Stimulated activated CD8-positive, alpha-beta memory T cell treated with anti-CD3 and anti-CD28 coated beads, Interleukin-7, amount 100 ng/mL, for 24 hours (primary cell): ENCODE results near the gene RNFT2.

ENCODE experiments used
- DNase-seq: peaks from one replicate; pipeline ENCODE4 v3.0.0-alpha.2; 2020; ENCODE audit warnings: low read depth

RNFT2 gene

DNA sequence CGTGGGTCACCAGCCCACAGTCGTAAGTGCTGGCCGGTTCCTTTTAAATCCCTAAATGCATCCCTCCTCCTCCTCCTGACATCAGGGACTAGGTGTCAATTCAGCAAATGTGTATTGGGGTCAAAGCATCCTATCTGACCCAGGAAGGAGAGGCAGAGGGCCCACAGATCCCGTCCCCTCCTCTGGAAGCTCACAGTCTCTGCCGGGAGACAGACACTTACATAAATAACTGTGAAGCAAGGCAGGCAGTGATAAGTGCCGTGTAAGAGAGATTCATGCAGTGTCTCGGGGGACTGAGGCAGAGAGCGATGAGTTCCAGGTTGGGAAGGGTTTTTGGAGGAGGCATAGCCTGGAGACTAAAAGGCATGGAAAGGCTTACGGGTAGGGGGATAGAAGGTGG is 99.0 kb downstream of the RNFT2 start:
- no peak for DNase-seq

DNA sequence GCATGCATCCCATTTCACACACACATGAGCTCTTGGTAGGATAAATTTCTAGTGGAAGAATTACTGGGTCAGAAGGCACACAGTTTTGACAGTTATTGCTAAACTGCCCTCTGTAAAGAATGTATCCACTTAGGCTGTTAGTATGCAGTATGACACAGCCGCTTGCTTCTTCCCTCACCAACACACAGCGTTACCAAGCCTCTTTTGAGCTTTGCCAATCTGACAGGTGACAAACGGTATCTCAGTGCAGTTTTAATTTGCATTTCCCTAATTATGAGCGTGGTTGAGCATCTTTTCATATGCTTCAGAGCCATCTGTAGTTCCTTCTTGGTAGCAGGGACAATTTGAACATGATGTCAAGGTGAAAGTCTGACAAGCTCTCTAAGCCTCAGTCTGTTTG is 100.2 kb downstream of the RNFT2 start:
- DNase-seq = no peak

DNA sequence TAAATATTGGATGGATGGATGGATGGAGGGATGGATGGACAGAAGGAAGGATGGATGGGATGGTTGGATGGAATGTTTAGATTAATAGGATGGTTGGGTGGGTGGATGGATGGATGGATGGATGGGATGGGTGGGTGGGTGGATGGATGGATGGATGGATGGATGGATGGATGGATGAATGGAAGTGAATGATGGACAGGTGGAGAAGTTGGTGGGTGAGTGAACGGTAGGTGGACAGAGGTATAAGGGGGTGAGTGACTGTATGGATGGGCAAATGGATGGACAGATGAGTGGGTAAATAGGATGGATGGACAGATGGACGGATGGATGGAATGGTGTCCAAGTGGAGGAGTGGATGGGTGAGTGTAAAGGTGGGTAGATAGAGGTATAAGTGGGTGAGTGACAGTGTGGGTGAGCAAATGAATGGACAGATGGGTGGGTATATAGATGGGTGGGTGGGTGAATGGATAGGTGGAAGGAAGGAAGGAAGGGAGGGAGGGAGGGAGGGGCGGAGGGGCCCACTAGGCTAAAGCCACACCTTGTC is 101.2 kb downstream of the RNFT2 start:
- DNase-seq = no peak

DNA sequence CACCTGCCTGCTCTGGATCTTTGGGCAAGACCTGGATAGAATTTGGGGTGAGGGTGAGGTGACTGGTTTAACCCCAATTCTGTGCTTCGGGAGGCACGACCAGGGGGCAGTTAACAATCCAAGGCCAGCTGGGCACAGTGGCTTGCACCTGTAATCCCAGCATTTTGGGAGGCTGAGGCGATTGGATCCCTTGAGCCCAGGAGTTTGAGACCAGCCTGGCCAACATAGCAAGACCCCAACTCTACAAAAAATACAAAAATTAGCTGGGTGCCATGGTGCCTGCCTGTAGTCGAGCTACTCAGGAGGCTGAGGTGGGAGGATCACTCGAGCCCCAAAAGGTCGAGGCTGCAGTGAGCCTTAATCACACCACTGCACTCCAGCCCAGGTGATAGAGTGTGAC is 105.0 kb downstream of the RNFT2 start:
- DNase-seq = no peak

DNA sequence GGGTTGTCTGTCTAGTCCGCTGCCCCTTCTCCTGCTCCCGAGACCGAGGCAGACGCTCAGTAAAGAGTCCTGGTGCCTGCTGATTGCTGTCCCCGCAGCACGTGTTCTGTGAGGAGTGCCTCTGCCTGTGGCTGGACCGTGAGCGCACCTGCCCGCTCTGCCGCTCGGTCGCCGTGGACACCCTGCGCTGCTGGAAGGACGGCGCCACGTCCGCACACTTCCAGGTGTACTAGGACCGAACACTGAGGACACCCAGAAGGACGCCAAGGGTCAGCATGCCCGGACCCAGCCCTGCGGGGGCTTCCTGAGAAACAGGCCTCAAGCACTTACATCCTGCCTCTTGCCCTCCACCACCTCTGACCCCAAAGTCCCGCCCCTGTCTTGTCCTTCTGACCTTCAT is 111.1 kb downstream of the RNFT2 start:
- DNase-seq = no peak

DNA sequence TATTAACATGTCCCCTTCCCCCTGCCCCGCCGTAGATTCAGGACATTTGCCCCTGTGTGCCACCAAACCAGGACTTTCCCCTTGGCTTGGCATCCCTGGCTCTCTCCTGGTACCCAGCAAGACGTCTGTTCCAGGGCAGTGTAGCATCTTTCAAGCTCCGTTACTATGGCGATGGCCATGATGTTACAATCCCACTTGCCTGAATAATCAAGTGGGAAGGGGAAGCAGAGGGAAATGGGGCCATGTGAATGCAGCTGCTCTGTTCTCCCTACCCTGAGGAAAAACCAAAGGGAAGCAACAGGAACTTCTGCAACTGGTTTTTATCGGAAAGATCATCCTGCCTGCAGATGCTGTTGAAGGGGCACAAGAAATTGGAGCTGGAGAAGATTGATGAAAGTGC is 114.2 kb downstream of the RNFT2 start:
- DNase-seq = no peak

DNA sequence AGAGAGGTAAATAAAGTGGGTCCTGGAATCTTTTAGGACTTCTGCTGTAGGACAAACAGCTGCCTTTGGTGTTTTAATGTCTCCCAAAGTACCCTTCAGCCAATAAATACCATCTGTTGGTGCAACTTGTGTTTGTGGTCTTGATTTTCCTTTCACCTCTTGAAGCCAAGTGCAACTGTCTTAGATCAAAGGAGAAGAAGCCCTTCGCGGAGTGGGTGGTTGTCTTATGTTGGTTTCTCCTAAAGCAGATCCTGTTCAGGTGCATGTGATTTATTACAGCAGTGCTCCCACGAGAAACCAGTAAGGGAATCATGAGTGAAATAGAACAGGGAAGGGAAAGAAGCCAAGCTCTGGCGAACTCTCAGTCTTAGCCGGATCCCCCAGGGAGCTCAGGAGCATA is 115.4 kb downstream of the RNFT2 start:
- DNase-seq = no peak

DNA sequence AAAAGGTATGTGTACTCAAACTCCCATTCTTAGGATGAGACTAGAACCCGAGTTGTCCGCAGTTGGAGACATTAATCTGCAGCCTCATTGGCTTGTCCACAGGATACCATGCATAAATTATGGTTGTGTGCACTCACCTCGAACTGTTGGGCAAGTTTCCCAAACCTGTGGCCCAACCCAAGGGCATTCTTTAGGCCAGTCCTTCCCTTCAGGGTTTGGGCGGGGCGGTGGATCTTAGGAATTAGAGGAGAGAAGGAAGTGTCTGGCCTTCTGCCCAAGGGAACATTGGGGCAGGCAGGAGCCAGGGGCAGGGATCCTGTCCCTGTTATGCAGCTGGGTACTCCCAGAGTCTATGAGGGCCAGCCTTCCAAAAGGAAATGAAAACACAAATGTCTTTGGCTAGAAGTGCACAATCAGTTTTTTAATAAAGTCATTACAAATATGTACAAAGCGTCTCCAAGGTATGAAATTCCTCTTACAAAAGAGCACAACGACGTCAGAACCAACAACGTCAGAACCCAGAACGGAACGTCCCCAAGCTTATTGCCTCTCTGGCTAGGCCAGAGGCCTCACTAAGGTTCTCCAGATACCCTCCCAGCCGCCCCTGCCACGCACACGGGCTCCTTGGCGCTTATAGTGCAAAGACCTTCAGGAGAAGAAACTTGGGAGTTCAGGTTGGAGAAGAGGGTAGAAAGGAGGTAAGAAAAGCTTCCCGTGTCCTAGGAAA is 117.8 kb downstream of the RNFT2 start:
- no peak for DNase-seq

DNA sequence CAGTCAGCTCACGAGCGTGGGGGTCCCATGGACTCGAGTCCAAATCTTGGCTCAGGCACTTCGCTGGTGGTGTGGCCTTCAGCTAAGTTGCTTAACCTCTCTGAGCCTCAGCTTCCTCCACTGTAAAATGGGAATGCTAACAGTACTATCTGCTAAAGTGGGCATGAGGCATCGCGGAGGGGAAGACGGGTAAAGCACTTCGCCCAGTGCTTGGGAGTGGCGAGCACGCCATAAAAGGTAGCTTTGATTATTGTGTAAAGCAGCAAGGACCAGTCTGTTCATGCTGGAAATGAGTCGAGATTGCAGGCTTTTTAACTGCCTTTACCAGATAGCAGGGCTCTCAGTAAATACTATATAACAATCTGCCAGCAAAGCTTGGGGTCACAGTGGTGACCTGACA is 118.6 kb downstream of the RNFT2 start:
- no peak for DNase-seq

DNA sequence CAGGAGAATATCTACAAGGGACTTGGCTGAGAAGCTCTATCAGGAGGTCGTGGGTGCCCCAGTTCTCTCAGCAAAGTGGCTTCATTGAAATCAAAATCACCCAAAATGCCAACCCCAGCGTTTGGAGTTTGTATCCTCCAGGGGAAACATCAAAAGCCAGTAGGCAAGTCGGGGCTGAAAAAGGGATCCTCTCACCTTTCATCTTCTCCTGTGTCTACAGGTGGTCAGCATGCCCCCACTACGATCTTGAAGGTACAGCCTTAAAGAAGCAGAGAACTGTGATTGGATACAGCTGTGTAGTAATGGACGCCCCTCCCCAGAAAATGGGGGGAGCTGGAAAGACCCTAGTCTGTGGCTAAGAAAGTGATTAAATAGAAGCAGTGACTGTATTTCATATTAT is 121.0 kb downstream of the RNFT2 start:
- no peak for DNase-seq

DNA sequence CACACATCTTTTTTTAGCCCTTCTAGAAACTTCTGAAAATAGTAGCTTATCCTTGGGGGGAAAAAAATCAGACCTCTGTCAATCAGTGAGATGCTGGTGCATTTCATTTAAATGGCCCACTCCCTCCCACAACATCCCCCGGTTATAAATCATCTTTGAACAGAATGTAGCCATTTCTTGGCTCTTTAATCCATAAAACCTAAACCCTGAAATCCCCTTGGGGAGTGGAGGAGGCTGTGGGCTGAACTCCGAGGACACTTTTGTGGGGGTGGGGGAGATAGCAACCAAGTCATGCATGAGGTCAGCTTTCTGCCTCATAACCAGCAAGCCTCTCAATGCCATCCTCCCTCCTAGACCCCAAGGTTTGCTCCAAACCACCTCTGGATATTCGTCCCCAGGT is 122.1 kb downstream of the RNFT2 start:
- no peak for DNase-seq

DNA sequence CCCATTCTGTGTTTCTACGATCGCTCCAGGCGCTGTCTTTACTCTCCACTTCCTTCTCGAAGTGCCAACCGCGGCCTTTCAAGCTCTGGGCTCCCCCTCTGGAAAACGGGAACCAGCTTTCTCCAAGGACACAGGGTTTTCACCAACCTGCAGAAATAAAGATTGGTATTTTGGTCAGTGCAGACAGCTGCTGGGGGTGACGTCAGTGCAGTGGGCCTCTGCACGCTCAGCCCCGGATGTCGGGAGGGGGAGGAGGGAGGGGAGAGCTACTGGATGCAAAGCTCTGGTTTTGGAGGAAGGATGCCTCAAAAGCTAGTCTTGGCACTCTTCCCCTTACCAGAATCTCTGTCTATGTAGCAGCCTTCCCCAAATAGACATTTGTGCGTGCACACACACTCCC is 123.2 kb downstream of the RNFT2 start:
- DNase-seq = no peak

DNA sequence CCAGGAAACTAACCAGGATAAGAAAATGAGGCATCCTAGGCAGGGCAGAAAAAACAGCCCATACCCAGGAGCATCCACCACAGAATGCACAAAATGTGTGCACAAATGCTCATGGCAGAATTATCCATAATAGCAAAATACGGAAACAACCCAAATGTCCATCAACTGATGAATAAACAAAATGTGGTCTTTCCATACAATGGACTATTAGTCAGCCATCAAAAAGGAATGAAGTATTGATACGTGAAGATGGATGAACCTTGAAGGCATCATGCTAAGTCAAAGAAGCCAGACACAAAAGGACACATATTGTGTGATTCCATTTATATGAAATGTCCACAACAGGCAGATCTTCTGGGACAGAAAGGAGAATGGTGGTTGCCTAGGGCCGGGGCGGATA is 124.1 kb downstream of the RNFT2 start:
- DNase-seq = no peak

DNA sequence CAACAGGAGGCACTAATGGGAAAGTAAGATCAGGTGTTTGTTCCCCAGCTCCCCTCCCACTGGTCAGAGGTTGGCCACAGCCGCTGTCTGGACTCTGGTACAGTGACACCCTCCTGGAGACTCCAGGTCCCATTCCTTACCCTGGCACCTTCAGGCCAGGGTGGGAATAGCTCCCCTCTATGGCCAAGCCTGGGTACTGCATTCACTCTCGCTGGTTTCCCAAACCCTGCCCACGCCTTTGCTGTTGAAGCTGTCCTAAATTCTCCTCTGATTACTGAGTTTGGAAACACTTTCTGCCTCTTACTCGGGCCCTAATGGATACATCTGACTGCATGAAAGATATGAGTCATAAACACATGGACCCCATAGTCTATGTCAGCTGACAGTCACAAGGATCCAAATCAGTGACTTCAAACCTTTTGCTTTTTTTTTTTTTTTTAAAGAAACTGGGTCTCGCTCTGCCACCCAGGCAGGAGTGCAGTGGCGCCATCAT is 125.2 kb downstream of the RNFT2 start:
- no peak for DNase-seq

DNA sequence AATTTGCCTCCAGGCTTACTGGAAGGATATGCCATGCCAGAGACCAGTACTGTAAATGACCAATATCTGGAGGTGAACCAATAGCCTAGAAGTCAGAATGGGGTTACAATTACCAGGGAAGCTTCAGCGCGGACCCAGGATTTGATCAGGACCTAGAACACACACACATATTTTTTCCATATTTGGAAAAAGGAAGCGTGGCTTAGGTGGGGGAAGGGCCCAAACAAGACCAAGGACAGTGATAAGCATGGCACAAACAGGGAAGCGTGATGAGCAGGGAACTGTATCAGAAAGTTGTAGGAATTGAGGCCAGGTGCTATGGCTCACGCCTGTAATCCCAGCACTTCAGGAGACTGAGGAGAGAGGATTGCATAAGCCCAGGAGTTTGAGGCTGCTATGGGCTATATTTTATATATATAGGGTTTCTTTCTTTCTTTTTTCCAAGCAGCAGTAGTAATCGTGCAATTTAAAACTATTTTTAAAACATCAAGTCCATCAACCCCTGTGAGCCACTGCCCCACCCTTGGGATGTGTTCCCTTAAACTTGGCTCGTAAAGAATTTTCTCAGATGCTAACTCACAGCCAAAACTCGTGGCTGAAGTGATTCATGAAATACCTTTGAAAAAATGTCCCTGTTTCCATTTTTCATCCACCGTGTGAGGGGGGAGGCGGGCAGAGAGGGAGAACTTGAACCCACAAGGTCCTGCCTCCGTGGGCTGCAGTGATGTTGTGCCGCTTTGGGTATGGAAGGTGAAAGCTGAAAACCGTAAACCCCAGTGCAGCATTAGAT is 126.5 kb downstream of the RNFT2 start:
- DNase-seq = no peak

DNA sequence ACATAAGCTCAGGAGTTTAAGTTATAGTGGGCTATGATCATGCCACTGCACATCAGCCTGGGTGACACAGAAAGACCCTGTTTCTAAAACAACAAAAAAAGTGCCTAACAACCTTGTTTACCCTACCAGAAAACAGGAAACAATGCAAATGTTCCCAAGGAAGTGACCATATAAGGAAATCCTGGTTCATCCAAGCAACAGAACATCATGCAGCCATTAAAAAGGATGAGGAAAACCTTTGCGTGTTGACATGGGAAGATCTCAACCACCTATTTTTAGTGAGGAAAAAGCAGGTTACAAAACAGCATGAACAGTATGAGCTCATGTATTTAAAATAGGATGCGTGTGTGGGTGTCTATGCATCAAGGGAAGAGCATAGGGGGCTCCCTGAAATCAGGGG is 129.4 kb downstream of the RNFT2 start:
- DNase-seq = no peak

DNA sequence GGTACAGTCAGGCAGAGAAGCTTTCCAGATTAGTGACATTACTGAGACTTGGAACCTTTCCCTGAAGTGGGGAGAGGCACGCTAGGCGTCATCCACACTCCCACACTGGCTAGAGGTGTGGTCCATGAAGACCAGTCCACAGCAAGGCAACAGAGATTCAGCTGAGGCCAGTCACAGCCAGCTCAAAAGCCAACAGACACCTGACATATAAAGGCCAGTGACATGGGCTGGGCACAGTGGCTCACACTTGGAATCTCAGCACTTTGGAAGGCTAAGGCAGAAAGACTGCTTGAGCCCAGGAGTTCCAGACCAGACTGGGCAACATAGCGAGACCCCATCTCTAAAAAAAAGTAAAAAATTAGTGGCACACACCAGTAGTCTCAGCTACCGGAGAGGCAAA is 132.2 kb downstream of the RNFT2 start:
- DNase-seq = no peak

DNA sequence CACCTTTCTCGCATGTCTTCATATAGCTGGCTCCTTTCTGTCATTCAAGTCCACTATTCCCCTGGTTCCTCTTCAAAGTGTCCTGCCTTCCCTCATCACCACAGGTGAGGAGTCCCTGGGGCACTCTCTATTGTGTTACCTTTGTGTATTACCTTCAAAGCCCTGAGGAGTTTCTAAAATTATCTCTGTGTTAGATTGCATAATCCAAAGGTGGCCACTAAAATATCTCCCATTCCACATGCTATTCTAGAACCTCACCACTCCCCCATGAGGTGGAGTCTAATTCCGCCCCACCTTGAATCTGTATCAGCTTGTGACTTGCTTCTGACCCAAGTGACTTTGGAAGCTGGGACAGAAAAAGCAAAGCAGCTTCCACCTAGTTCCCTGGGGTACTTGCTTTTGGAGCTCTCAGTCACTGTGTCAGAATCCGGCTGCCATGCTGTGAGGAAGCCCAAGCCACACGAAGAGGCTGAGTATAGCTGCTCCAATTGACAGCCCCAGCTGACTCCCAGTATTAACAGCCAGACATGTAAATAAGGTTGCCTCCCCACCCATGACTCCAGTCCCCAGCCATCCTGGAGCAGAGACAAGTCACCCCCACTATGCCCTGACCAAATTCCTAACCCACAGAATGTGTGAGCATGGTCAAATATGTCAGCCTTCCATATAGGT is 136.3 kb downstream of the RNFT2 start:
- DNase-seq = no peak

DNA sequence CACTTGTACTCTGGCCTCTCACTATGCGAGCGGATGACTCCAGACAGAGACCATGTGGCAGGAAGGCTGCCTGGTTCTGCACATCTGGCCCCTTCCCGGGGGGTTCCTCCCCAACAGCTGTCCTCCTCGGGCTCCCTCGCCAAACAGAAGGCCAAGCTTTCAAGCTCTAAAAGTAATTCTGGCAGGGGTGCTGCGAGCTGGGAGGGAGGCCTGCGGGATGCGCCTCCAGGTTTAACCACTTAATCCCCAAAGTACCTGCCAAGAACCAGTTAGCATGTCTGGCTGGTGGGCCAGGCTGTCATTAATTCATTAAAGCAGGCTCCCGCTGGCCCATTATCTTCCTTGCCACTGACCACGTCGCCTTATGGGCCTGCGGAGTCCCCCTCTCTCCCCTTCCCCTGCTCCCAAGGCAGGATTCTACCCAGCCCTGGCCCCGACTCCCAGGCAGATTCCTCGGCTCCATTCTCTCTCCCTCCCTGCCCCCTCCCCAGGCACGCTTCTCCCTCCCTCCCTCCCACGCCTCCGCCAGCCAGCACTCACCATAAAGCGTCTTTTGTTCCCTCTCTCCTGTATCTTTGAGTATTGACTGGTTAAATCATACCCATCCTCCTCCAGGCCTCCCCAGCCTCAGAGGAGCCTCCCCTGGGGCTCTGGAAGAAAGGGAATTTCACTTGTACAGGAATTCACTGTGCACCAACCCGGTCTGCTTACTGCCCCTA is 138.2 kb downstream of the RNFT2 start:
- DNase-seq = no peak

DNA sequence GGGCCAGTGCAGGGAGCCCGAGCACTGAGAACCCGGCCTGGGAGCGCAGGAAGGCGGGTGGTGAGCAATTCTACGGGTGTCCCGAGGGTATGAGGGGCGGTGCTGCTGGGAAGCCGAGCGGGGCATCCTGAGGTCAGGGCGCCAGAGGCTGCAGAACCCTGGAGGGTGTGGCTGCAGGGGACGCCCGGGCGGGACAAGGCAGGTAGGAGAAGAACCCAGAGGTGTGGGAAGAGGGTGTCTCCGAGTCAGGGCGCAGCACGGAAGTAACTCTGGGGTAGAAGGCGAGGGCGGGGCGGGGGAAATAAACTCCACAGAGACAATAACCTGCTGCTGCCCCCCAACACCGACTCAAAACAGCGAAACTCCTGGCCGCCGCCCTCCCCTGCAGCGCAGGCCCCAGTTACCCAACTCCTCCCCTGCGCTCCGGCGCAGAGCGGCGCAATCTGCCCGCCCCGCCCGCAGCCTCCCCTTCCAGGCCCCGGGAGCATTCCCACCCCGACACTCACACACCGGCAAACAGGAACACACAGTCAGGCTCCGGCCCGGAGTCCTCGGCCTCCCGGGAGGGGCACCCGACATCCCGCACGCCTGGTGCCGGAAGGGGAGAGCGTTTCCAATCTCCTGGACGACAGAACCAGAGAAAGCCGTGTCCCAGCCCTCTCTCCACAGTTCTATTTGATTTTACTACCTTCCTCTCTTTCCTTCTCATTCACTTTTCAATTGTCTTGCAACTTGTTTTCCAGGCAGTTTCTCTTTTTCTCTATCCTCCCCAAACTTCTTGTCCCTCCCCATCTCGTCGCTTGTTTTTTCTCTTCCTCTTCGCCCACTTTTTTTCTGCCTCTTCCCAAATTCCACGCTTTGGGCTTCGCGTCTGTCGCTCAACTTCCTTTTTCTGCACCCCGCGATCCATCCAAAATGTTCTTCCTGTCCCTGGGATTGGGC is 140.7 kb downstream of the RNFT2 start:
- DNase-seq = no peak
